Endodermal cell (in vitro differentiated cells): ENCODE data around the gene RBMS3. TPM values are rescaled to one million over a fixed set of nuclear protein-coding genes. Genes with fewer than 3 reads are reported as not detected.
"Not testable (repeated sequence)": the region's sequence is repeated elsewhere in the genome, so short reads cannot be mapped to it uniquely, and the experiment has no call there.

Source experiments
- DNase-seq: peaks from one replicate; pipeline ENCODE4 v3.0.0-alpha.2; 2017
- H3K27ac ChIP-seq: 2 replicates; pipeline ENCODE4 v1.5.1; 2013; ENCODE audit warnings: mild to moderate bottlenecking, low read depth, low read length, moderate library complexity
- H3K27me3 ChIP-seq: 2 replicates; pipeline ENCODE4 v1.6.1; 2013; ENCODE audit warnings: mild to moderate bottlenecking, low read length, moderate library complexity; ENCODE audit not compliant: insufficient read depth, control insufficient read depth, poor library complexity, severe bottlenecking
- H3K36me3 ChIP-seq: 2 replicates; pipeline ENCODE4 v1.7.0; 2013; ENCODE audit warnings: mild to moderate bottlenecking, low read length, moderate library complexity; ENCODE audit not compliant: control insufficient read depth, insufficient read depth
- H3K4me1 ChIP-seq: one replicate; pipeline ENCODE4 v1.7.0; 2013; ENCODE audit warnings: low read length; ENCODE audit not compliant: control insufficient read depth, insufficient read depth
- H3K4me3 ChIP-seq: 2 replicates; pipeline ENCODE4 v1.5.1; 2013; ENCODE audit warnings: mild to moderate bottlenecking, low read length, moderate library complexity
- H3K9ac ChIP-seq: 2 replicates; pipeline ENCODE4 v1.6.1; 2013; ENCODE audit warnings: mild to moderate bottlenecking, low read length, moderate library complexity; ENCODE audit not compliant: poor library complexity, severe bottlenecking; ENCODE audit errors: extremely low read depth
- H3K9me3 ChIP-seq: 2 replicates; pipeline ENCODE4 v1.6.1; 2013; ENCODE audit warnings: mild to moderate bottlenecking, low read length, moderate library complexity; ENCODE audit not compliant: control insufficient read depth
- H3K27ac Mint-ChIP-seq: 2 replicates; pipeline ENCODE4 v1.8.0; 2020; ENCODE audit warnings: mixed read lengths
- H3K27me3 Mint-ChIP-seq: 2 replicates; pipeline ENCODE4 v1.8.0; 2021; ENCODE audit warnings: mild to moderate bottlenecking, mixed read lengths; ENCODE audit not compliant: insufficient read depth
- H3K36me3 Mint-ChIP-seq: 2 replicates; pipeline ENCODE4 v1.8.0; 2020; ENCODE audit warnings: low read depth, mixed read lengths
- H3K4me1 Mint-ChIP-seq: 2 replicates; pipeline ENCODE4 v1.8.0; 2020; ENCODE audit warnings: mixed read lengths
- H3K4me3 Mint-ChIP-seq: 2 replicates; pipeline ENCODE4 v1.8.0; 2020; ENCODE audit warnings: mild to moderate bottlenecking, moderate library complexity, mixed read lengths
- H3K9me3 Mint-ChIP-seq: 2 replicates; pipeline ENCODE4 v1.8.0; 2020; ENCODE audit warnings: mild to moderate bottlenecking, mixed read lengths
- WGBS, 2 experiments: methylation state at CpG; one replicate each; pipeline versions ENCODE4 v1.1.5 to v1.1.7; 2013; ENCODE audit warnings: missing lambda C conversion rate in 2 of 2, mixed read lengths in 1 of 2; ENCODE audit not compliant: insufficient coverage in 1 of 2, insufficient read length in 1 of 2; 5-methylcytosine and 5-hydroxymethylcytosine counted together
- total RNA-seq, 2 donors: library from RNA; stranded (reverse); fragmentation: NEBNext Ultra II Directional in 1 of 2; extraction: Animal tissue kit (Norgen Biotek cat#: 25700) in 1 of 2; gene quantifications; 2 replicates in 1 of 2; 3 replicates in 1 of 2; pipeline ENCODE4 v1.2.1, GENCODE V29; 2021
- TF ChIP-seq, protein P1 (sequence below): fragments of 200-600 bp; sonication (generic); conservative IDR thresholded peaks from 2 replicates; pipeline ENCODE4 v1.5.0; 2021; ENCODE audit warnings: antibody characterized with exemption, mild to moderate bottlenecking

RBMS3 gene
- total RNA-seq, 2 donors from 2014 or later: 2.0 to 7.3 TPM

DNA sequence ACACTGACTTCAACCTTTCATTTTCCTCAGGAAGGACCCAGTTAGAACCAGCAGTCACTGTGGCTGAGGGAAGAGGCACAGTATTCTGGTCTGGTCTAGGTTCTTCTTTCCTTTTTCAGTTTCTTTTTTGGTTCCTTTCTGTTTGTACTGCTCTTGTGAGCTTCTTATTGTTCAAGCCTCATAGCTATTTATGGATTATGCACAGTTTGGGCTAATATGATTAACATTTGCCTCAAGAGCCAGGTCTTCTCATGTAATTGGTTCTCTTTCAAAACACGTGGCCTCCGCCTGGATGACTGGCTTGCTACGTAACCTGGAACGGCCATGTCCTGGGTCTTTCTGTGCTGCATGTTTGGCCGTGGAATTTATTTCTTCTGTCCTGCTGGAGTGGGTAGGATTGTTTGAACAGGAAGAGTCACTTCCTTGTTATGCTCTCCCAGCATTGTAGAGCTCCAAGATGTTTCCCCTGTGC, 43.3 kb downstream of the RBMS3 start:
- no peak for DNase-seq
- TF ChIP-seq, protein P1, sequence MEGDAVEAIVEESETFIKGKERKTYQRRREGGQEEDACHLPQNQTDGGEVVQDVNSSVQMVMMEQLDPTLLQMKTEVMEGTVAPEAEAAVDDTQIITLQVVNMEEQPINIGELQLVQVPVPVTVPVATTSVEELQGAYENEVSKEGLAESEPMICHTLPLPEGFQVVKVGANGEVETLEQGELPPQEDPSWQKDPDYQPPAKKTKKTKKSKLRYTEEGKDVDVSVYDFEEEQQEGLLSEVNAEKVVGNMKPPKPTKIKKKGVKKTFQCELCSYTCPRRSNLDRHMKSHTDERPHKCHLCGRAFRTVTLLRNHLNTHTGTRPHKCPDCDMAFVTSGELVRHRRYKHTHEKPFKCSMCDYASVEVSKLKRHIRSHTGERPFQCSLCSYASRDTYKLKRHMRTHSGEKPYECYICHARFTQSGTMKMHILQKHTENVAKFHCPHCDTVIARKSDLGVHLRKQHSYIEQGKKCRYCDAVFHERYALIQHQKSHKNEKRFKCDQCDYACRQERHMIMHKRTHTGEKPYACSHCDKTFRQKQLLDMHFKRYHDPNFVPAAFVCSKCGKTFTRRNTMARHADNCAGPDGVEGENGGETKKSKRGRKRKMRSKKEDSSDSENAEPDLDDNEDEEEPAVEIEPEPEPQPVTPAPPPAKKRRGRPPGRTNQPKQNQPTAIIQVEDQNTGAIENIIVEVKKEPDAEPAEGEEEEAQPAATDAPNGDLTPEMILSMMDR: no peak
- H3K36me3 Mint-ChIP-seq: no peaks in the 10 kb centered on the region
- H3K9ac ChIP-seq: no peak overlapping the region
- peak overlapping the region; percentile 4 for H3K27ac Mint-ChIP-seq
- H3K4me3 ChIP-seq: no peak overlapping the region
- WGBS, 2 experiments: 92% methylated on average over 5 of the region's 5 CpGs; no CpG with 5 or more reads in 1 of the 2 experiments
- H3K4me1 Mint-ChIP-seq: peaks cover 10% of the 10 kb centered on the region
- H3K27me3 ChIP-seq: no peaks in the 10 kb centered on the region
- no peak overlapping the region for H3K27ac ChIP-seq
- H3K36me3 ChIP-seq: no peaks in the 10 kb centered on the region
- H3K9me3 Mint-ChIP-seq: no peaks in the 10 kb centered on the region
- H3K9me3 ChIP-seq: no peaks in the 10 kb centered on the region
- H3K4me1 ChIP-seq: no peaks in the 10 kb centered on the region
- no peak overlapping the region for H3K4me3 Mint-ChIP-seq
- H3K27me3 Mint-ChIP-seq: no peaks in the 10 kb centered on the region

DNA sequence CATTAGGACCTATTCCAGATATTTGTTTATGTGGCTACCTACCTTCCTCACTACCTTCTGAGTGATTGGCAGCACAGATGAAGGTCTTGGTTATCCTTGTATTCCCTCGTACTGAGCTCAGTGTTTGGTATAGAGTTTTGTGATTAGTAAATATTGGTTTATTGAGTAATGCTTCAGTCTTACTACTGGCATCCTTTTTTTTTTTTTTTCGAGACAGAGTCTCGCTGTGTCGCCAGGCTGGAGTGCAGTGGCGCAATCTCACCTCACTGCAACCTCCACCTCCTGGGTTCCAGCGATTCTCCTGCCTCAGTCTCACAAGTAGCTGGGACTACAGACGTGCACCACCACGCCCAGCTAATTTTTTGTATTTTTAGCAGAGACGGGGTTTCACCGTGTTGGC, 45.7 kb downstream of the RBMS3 start:
- WGBS, 2 experiments: 92 to 97% methylated on average over 4 to 10 of the region's 10 CpGs
- H3K27ac Mint-ChIP-seq, H3K4me1 ChIP-seq, H3K27me3 ChIP-seq, H3K27ac ChIP-seq, H3K36me3 ChIP-seq, H3K36me3 Mint-ChIP-seq, H3K4me3 Mint-ChIP-seq, H3K9me3 Mint-ChIP-seq, H3K4me1 Mint-ChIP-seq, H3K4me3 ChIP-seq, H3K9me3 ChIP-seq, DNase-seq, H3K9ac ChIP-seq, H3K27me3 Mint-ChIP-seq: not testable (repeated sequence)

DNA sequence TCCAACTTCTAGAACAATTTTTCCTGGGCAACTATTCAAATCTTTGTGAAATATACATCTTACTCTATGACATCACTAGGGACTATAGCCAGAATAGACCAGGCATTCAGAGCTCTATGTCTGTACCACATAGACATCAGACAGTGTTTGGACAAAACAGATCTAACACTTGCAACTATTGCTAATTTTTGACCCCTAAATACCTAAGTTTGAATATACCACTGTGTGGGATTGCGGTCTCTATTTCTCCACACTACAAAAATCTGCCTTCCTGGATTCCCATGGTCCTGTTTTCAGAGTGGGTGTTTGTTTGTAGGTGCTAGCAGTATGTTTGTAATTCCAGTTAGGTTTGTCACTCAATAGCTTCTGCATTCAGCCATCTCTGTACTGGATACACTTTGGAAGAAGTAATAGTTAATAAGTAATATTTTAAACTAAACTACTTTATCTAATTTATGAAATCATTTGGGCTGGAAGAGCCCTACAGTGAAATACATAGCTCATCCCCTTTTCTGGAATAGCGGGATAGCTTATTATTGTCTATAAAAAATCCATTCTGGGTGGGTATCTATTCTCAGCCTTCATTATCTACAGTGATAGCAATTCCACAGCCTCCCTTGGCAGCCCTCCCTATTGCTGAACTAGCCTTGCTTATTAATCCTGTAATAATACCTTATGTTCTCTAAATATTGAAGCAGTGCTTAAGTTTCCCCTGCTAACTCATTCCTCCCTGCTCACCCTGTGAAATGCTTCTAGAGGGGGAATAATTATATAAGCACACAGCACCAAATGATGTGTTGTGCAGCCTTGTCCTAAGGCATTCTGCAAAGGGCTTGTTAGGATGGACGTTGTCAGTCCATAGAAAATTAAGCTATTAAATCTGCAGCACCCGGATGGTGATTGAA, 49.4 kb downstream of the RBMS3 start:
- Histone ChIP-seq H3K4me3 (no peak overlapping the region), H3K4me1 (peaks cover 1% of the 10 kb centered on the region), H3K27ac (no peak overlapping the region), H3K36me3 (no peaks in the 10 kb centered on the region), H3K9me3 (no peaks in the 10 kb centered on the region), H3K27me3 (no peaks in the 10 kb centered on the region), H3K9ac (no peak overlapping the region)
- TF ChIP-seq, protein P1: no peak
- no peak overlapping the region for H3K27ac Mint-ChIP-seq
- peaks cover 6% of the 10 kb centered on the region for H3K4me1 Mint-ChIP-seq
- H3K36me3 Mint-ChIP-seq: no peaks in the 10 kb centered on the region
- no peaks in the 10 kb centered on the region for H3K9me3 Mint-ChIP-seq
- no peak overlapping the region for H3K4me3 Mint-ChIP-seq
- WGBS, 2 experiments: 92 to 93% methylated on average over 2 to 4 of the region's 4 CpGs
- no peak for DNase-seq
- H3K27me3 Mint-ChIP-seq: no peaks in the 10 kb centered on the region
